GM19239 (cell line): ENCODE measurements around the gene PROX1.
A peak's percentile ranks its signal among the peaks of the same experiment; 100 is the strongest.

ENCODE experiments used
- DNase-seq: peaks from one replicate; pipeline ENCODE4 v3.0.0; 2011; ENCODE audit warnings: low spot score; ENCODE audit not compliant: insufficient read length
- FAIRE-seq: peaks from 2 replicates; lab custom pipeline; 2011; peaks lifted over from hg19 to GRCh38; lab: Jason Lieb, UNC

PROX1 gene

GRCh38 chr1:214017191-214017982, 29.6 kb downstream of the PROX1 start:
- FAIRE-seq (no peak), DNase-seq (no peak)

DNA sequence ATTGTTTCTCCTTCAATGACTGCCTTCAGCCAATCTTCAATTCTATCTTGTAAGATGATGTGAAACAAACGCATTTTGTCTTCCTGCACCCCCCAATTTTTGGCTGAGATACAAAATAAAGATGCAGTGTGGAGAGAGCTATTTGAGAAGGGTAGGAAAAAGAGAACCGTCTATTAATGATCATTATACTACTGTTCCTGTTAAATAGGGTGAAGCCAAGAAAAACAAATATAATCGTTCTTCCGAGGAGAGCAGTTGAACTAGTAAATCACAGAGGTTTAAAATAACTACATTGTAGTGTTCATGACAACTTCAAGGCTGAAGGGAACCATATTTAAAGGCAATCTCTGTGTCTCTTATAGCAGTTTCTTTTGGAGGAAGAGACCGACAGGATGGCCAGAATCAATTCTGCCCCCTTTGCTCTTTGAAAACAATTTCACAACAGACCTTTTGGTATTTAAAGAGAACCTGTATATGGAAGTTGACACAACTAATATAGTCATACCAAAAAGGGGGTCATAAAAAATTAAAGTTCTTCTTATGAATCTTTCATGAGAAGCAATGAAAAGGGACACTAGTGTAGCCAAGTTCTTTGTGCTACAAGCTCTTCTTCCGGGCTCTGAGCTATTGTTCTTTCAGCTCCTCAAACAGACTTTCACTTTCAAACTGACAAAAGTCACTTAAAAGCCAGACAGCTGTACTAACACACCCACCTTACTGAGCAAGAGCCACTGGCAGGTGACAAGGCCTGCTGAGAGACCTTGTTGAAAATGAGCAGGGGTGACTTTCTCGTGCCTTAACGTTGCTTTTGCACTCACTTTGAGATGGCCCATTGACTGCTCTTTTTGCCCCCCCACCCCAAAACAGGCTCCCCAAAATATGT, 30.9 kb downstream of the PROX1 start:
- peak; percentile 13 for DNase-seq
- no peak for FAIRE-seq

- FAIRE-seq = no peak
- DNase-seq = no peak
These were observed 31.7 kb downstream of the PROX1 start for GRCh38 chr1:214019499-214019898.

DNA sequence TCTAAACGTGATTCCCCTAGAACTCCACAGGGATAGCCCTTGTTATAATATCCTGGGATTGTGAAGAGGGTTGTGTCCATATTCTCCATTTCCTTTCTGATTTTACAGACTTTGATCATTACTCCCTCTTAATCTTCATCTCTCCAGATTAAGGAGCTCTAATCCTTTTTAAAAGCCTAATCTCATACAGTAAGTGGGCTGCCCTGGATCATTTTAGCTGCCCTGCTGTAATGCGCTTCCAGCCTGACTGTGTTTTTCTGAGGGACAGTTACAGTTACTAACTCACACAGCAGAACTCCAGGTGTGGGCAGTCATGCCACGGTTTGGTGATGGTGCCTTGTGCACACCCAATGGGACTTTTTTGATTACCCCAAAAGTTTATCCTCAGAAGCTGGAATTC, 33.5 kb downstream of the PROX1 start:
- FAIRE-seq = no peak

DNA sequence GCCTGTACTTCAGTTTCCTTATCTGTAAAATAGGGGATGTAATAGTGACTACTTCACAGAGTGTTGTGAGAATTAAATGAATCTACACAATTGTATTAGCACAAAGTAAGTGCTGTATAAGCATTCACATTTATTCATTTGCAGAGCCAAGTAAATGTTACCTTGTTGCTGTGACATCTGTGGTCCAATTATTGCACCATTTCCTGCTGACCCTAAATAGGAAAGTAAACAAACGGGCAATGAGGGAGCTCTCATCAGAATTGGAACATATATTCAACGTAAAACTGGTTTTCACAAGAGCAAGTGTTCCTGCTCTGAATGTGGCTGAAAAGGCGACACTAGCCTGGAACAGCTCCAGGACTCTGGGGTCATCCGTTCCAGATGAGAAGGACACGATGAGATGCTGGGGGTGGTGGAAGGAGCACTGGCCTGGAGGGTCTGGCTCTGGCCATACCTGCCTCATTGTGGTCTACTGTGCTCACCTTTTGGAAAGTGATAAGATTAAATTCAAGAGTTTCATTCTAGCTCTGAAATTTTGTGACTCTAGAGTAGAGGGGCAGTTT, 34.5 kb downstream of the PROX1 start:
- no peak for DNase-seq
- FAIRE-seq = no peak

More for the DNA sequence above, 33.5 kb downstream of the PROX1 start:
- DNase-seq = no peak

GRCh38 chr1:214022810-214023425, 35.1 kb downstream of the PROX1 start:
- FAIRE-seq (no peak), DNase-seq (no peak)

DNA sequence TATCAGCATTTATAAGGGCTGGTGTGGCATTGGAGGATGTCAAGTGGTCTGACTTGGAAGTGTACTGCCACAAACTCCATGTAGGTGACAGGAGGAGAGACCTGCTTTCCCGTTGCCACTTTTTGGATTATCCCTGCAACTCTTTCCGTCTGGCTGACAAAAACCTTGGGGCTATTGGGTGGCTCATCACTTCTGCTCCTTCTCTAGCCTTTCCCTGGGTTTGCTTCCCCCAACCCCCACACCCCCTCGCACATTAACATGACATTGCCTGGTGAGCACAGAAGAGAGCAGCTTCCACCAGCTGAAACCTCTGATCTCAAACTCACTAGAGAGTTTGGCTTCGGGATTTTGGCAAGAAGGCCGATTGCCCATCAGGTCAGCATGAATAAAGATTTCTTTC, 39.2 kb downstream of the PROX1 start:
- no peak for FAIRE-seq
- DNase-seq = no peak

- FAIRE-seq (no peak), DNase-seq (no peak)
These were observed 39.7 kb downstream of the PROX1 start for GRCh38 chr1:214027498-214027897.

DNA sequence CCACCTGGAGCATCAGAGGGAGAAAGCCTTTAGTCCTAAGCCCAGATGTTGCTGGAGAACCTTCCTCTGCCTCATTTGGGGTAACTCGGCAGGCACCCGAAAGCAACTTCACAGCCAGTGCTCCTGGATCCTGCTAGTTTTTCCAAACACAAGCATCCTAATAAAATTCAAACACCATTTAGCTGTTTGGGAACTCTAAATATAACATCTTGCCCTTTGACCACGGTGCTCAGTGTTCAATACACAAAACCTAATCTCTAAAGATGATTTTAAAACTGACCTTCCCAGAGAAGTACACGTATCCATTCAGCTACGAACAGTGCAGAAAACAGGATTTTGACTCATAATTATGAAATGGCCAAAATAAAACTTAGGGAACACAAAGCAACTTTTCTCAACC, 40.3 kb downstream of the PROX1 start:
- DNase-seq (no peak), FAIRE-seq (no peak)

DNA sequence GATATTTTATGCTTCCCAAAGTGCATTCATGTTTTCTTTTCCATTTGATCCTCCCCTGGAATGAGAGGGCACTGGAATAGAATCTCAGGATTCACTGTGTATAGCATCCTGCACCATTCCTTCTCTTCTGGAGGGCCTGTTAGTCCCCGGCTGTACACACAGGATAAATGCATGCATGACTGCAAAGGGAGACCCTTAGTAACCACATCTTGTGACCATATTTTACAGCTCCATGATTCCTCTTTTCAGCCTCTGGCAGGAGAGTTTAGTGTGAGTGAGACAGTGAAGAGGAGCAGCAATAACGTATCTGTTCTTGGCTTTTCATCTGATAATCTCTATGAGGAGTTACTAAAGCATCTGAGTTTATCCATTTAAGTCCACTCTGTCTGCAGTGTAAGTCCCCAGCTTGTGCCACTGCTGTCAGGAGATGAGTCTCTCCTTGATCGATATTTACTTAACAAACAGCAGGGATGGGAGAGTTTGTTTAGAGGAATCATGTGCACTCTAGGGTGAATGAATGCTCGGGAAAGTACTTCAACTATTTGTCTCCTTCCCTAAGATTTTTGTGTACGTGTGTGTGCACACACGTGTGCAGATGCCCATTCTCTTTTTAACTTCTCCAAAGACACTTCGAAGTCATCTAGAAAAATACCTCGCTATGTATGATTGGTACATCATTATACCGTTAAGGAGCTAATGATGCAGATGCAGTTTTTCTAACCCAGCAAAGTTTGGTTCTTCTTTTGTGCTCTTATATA, 41.1 kb downstream of the PROX1 start:
- FAIRE-seq (no peak), DNase-seq (no peak)

- FAIRE-seq (no peak), DNase-seq (no peak)
These were observed 42.0 kb downstream of the PROX1 start for GRCh38 chr1:214029796-214030195.

DNA sequence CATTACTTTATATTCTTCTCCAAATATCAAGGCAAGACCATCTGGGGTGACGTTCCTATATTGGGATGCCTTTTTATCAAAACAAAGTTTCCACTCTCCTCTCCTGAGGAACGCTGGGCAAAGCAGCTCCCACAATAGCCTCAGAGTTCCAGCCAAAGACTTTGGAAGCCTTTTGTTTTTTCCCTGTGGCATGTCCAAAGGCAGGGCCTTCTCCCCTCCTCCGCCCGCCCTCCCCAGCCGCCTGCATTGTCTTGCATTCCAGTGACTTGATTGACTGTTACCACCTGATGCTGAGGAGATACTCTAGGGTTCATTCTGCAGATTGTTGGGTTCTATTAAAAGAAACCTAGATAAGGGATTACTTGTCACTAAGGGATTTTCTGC, 43.5 kb downstream of the PROX1 start:
- FAIRE-seq = no peak

DNA sequence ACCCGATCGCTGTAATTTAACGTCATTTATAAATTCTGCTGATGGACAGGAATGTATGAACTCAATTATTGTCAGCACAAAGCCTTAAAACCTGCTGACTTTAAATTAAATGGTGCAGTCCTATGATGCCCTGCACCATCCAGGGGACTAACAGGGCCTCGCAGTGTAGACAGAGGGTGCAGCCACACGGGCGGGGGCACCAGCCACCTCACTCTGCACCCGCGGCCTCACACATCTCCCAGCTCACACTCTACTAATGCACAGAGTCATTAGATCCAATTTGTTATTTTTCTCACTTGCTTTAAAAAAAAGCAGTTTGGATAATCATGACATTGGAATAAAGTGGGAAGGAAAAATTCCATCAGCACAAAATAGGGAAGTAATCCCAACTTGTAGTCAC, 49.7 kb downstream of the PROX1 start:
- DNase-seq (no peak), FAIRE-seq (no peak)

More for the DNA sequence above, 43.5 kb downstream of the PROX1 start:
- DNase-seq = no peak

GRCh38 chr1:214039394-214040018, 51.7 kb downstream of the PROX1 start:
- DNase-seq (no peak), FAIRE-seq (no peak)

DNA sequence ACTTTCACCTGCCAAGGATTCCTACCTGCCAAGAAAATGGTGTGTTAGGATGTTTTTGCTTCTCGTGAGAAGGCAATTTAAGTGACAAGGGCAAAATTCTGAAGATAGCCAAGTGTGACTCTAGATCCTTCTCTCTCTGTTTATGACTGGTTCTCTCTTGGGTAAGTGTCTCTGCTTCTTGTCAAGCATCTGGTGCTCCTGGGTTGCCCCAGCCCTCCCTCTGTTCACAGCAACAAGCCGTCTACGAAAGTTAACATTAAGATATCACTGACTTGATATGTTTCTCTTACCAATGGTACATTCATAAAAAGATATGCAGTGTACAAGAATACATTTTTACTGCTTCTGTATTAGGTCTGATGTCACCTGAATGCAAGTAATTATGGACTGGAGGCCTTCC, 55.4 kb downstream of the PROX1 start:
- DNase-seq = no peak
- FAIRE-seq = no peak

DNA sequence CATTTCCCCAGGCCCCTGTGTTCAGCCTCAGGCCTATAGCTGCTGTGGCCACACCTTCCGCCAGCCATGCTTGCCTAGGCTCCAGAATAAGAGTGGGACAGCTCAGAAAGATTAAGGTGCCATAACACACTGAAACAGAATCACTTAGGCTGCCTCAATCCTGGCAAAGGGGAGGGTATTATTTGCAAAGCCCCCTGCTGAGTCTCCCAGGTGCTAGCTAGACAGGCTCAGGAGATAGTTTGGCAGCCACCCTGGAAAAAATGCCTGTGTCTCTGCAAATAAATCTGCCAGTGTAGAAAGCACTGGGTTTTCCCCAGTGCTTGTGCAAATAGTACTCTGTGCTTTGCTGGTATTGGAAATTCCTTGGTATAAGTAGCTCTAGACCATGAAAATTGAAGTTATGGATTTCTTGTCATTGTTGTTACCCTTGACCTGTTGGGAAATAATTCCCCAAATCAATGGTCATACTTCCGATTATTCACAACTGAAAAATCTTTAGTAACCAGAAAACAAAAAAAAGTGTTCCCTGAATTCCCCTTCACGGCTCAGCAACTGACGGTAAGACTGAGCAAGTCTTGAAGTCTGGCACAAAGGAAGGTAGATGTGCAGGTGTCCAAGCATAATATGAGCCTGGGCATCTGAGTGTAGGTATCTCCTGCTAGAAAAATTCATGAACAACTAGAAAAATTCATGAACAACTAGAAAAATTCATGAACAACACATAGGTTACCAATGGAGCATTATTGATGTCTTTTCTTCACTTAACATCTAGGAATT, 56.9 kb downstream of the PROX1 start:
- DNase-seq = no peak
- FAIRE-seq = no peak

DNA sequence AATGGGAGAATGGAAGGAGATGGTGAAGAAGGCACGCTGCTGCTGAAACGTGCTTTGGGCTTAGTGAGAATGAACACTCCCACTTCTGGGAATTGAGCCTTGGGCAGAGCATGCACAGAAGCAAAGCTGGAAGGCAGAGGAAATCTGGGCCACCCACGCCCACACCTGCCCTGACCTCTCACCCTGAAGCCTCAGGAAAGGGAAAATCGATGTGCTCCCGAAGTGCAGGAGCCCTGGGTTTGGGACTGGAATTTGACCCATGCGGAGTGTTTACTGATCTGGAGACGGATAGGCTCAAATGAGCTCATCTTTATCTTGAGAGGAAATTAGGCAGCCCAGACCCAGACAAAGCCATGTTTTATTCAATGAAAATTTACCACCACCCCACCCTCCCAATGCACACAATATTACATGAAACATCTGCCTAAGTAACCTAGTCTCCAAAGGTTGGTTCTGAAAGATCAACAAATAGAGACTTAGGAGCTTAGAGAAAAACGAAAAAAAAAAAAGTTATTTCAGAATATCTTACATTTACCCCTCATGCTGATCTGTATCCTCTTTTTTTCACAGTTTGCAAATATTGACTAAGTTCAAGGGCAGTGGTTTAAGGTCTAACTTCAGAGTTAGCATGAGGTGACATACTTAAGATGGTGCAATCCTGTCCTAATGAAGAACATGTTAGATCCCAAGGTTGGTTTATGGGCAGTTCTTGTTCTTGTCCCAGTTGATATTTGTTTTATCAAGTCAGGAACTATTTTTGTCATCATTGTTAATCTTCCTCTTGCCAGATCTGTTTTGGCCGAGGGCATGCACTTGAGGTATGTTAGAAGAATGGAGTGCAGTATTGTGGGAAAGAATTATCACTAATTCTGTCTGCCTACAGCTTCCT, 63.0 kb downstream of the PROX1 start:
- no peak for FAIRE-seq
- no peak for DNase-seq

DNA sequence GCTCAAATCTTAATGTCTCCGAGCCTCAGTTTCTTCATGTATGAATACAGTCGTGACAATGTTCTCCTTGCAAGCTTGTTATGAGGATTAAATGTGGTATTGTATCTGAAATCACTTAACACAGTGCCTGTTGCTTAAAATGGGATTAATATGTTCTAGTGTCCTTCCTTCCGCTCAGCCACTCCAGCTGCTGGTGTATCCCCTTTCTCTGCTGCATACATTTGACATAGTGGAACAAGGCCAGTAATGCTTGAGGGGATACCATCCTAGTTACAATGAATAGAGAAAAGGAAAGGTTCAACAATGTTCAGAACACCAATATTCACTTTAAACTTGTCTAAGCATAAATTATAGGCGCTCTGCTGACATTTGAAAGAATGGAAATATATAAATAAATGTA, 64.0 kb downstream of the PROX1 start:
- no peak for FAIRE-seq
- DNase-seq = no peak
